Measurements from ENCODE around the gene TEAD1.

DNA sequence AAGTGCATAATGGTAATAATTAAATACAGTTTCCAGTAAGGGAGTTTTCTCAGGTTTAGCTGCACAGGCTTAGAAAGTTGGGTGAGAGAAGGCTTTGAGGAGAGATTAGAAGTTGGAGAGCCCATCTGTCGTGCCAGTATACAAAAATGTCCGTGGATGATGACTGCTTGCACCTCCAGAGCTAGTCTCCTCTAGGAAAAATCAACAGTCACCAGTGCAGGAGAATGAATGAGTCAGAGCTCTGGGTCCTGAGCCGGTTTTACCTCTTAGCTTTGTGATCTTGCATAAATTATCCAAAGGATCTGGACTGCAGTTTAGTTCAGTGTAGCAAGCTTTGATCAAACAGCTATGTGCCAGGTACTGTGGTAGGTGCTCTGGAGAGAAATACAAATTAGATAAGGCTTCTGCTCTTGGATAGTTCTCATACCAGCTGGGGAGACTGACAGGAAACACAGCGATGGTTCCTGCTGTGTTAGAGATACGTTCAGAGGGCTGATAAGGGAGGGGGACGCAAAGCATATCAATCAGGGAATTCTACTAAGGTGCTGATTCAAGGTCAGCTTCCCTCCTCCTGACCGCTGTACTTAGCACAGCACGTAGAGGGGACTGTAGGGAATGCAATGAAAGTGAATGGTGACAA lies 125.9 kb downstream of the TEAD1 start:
- TF ChIP-seq CTCF (IDR thresholded peaks at IDR 0.05), result no peak
- peak; percentile 80 for TF ChIP-seq POLR2AphosphoS5 (IDR thresholded peaks at IDR 0.05)
- TF ChIP-seq POLR2A (IDR thresholded peaks at IDR 0.05), result no peak
